GM21515 (cell line): ENCODE results near the gene THSD7B.
"Not testable (repeated sequence)": the region's sequence is repeated elsewhere in the genome, so short reads cannot be mapped to it uniquely, and the experiment has no call there.

ENCODE experiments used
- ATAC-seq: cut with Tn5 transposase; IDR thresholded peaks from one replicate; pipeline ENCODE4 v1.9.1; 2021; ENCODE audit not compliant: unreplicated experiment

THSD7B gene

GRCh38 chr2:136927156-136927555 lies 161.8 kb downstream of the THSD7B start:
- ATAC-seq: no peak

- no peak for ATAC-seq
Observed at GRCh38 chr2:136929531-136929930, 164.2 kb downstream of the THSD7B start.

- no peak for ATAC-seq
Observed at GRCh38 chr2:136932700-136933099, 167.4 kb downstream of the THSD7B start.

- no peak for ATAC-seq
Observed at GRCh38 chr2:136935119-136935518, 169.8 kb downstream of the THSD7B start.

GRCh38 chr2:136956050-136956449 lies 190.7 kb downstream of the THSD7B start:
- no peak for ATAC-seq

- no peak for ATAC-seq
Observed at GRCh38 chr2:136957044-136957443, 191.7 kb downstream of the THSD7B start.

- ATAC-seq: no peak
Observed at GRCh38 chr2:136962105-136962725, 196.9 kb downstream of the THSD7B start.

GRCh38 chr2:136966485-136966884 lies 201.1 kb downstream of the THSD7B start:
- no peak for ATAC-seq

GRCh38 chr2:136980303-136980702 lies 215.0 kb downstream of the THSD7B start:
- ATAC-seq: no peak

- not testable (repeated sequence) for ATAC-seq
Observed at GRCh38 chr2:136981689-136982088, 216.3 kb downstream of the THSD7B start.

GRCh38 chr2:136985044-136985443 lies 219.7 kb downstream of the THSD7B start:
- ATAC-seq: no peak

GRCh38 chr2:136986605-136987221 lies 221.4 kb downstream of the THSD7B start:
- no peak for ATAC-seq

GRCh38 chr2:136990316-136990715 lies 225.0 kb downstream of the THSD7B start:
- ATAC-seq: no peak

- no peak for ATAC-seq
Observed at GRCh38 chr2:136994793-136995192, 229.4 kb downstream of the THSD7B start.

GRCh38 chr2:136997557-136997956 lies 232.2 kb downstream of the THSD7B start:
- ATAC-seq: no peak

- ATAC-seq: no peak
Observed at GRCh38 chr2:137000811-137001210, 235.5 kb downstream of the THSD7B start.

- ATAC-seq: no peak
Observed at GRCh38 chr2:137002896-137003295, 237.6 kb downstream of the THSD7B start.

GRCh38 chr2:137005210-137005609 lies 239.9 kb downstream of the THSD7B start:
- ATAC-seq: no peak

- no peak for ATAC-seq
Observed at GRCh38 chr2:137007938-137008337, 242.6 kb downstream of the THSD7B start.

- no peak for ATAC-seq
Observed at GRCh38 chr2:137009953-137010352, 244.6 kb downstream of the THSD7B start.

- ATAC-seq: no peak
Observed at GRCh38 chr2:137020452-137021196, 255.3 kb downstream of the THSD7B start.

- ATAC-seq: no peak
Observed at GRCh38 chr2:137021763-137022162, 256.4 kb downstream of the THSD7B start.
